ENCODE results near the gene GCNT3.
"Not testable (repeated sequence)": the region's sequence is repeated elsewhere in the genome, so short reads cannot be mapped to it uniquely, and the experiment has no call there.

Gene GCNT3

GRCh38 chr15:59618406-59618805 lies 6.8 kb downstream of the GCNT3 start:
- DNase-seq: no peak

- DNase-seq: no peak
These were observed 10.7 kb downstream of the GCNT3 start for GRCh38 chr15:59622289-59622688.

GRCh38 chr15:59632714-59633113 lies 21.1 kb downstream of the GCNT3 start:
- peak; percentile 14 for DNase-seq

GRCh38 chr15:59636184-59636583 lies 24.6 kb downstream of the GCNT3 start:
- no peak for DNase-seq

GRCh38 chr15:59637507-59637906 lies 25.9 kb downstream of the GCNT3 start:
- not testable (repeated sequence) for DNase-seq

- no peak for DNase-seq
These were observed 30.8 kb downstream of the GCNT3 start for GRCh38 chr15:59642351-59642750.

- DNase-seq: no peak
These were observed 33.2 kb downstream of the GCNT3 start for GRCh38 chr15:59644756-59645155.

GRCh38 chr15:59645812-59646211 lies 34.2 kb downstream of the GCNT3 start:
- not testable (repeated sequence) for DNase-seq

GRCh38 chr15:59646277-59646676 lies 34.7 kb downstream of the GCNT3 start:
- no peak for DNase-seq

GRCh38 chr15:59647085-59647484 lies 35.5 kb downstream of the GCNT3 start:
- DNase-seq: no peak

- no peak for DNase-seq
These were observed 38.0 kb downstream of the GCNT3 start for GRCh38 chr15:59649603-59650002.

GRCh38 chr15:59654046-59654445 lies 42.5 kb downstream of the GCNT3 start:
- no peak for DNase-seq

- peak; percentile 97 for DNase-seq
These were observed 45.5 kb downstream of the GCNT3 start, which contains the start of gene GTF2A2 for GRCh38 chr15:59656897-59657634. Gene GTF2A2 (minus strand): TSS chr15:59657515. CDS start chr15:59652277, 5,238 bp downstream.

GRCh38 chr15:59657635-59658125 lies 46.1 kb downstream of the GCNT3 start:
- DNase-seq: no peak

GRCh38 chr15:59659366-59659765 lies 47.8 kb downstream of the GCNT3 start:
- DNase-seq: no peak

- DNase-seq: peak; percentile 14
These were observed 50.7 kb downstream of the GCNT3 start for GRCh38 chr15:59662260-59662659.

GRCh38 chr15:59668556-59668955 lies 57.0 kb downstream of the GCNT3 start:
- peak; percentile 21 for DNase-seq
